Loucy (cell line): ENCODE measurements around the gene FBXL14.

Source experiments
- CTCF ChIP-seq: fragments of 200-600 bp; sonication (generic); conservative IDR thresholded peaks from 2 replicates; pipeline ENCODE4 v1.5.1; 2014; ENCODE audit warnings: mild to moderate bottlenecking, antibody characterized with exemption, low read length
- EZH2phosphoT487 ChIP-seq: fragments of 200-600 bp; IDR thresholded peaks from 2 replicates; pipeline ENCODE4 v1.6.1; 2018; ENCODE audit warnings: antibody characterized with exemption, mild to moderate bottlenecking, moderate library complexity, borderline replicate concordance

- TF ChIP-seq CTCF = no peak
- TF ChIP-seq EZH2phosphoT487 = no peak
Measured at GRCh38 chr12:1518591-1519516, 75.5 kb downstream of the FBXL14 start.
